Astrocyte (in vitro differentiated cells and primary cell): Measurements from ENCODE around the gene ATF6.

Experiments used
- CTCF ChIP-seq: IDR thresholded peaks from 2 replicates; pipeline ENCODE4 v1.5.1; 2011; ENCODE audit warnings: low read depth, mild to moderate bottlenecking, inconsistent platforms, low read length, moderate library complexity; ENCODE audit not compliant: insufficient read depth
- EZH2 ChIP-seq: IDR thresholded peaks from 2 replicates; pipeline ENCODE4 v1.6.1; 2012; ENCODE audit warnings: mild to moderate bottlenecking, low read length, inconsistent platforms; ENCODE audit not compliant: insufficient read depth

- TF ChIP-seq CTCF = no peak
- no peak for TF ChIP-seq EZH2
Measured at GRCh38 chr1:161944381-161944780, 178.3 kb downstream of the ATF6 start.
